Lower leg skin (tissue), 4 donors: ENCODE results near the gene DVL1. TPM values are rescaled to one million over a fixed set of nuclear protein-coding genes. Genes with fewer than 3 reads are reported as not detected.

Experiments used
- DNase-seq, 2 donors: peaks; one replicate each; pipeline ENCODE4 v3.0.0-alpha.2; 2019; ENCODE audit warnings: low spot score in 2 of 2
- H3K4me3 ChIP-seq: fragments of 200-600 bp; sonication (generic); 2 replicates; pipeline ENCODE4 v1.5.1; 2017; ENCODE audit warnings: mild to moderate bottlenecking, low read depth; ENCODE audit not compliant: poor library complexity, severe bottlenecking
- CTCF ChIP-seq, 3 donors: fragments of 450-650 bp; IDR thresholded peaks; one replicate each; pipeline ENCODE4 v1.5.1; 2016; ENCODE audit warnings: antibody characterized with exemption in 3 of 3, mild to moderate bottlenecking in 3 of 3, moderate library complexity in 2 of 3
- POLR2A ChIP-seq, 2 donors: fragments of 450-650 bp; IDR thresholded peaks; one replicate each; pipeline ENCODE4 v1.6.1; 2016 to 2017; ENCODE audit warnings: antibody characterized with exemption in 2 of 2, mild to moderate bottlenecking in 1 of 2, moderate library complexity in 1 of 2
- WGBS, 2 donors: methylation state at CpG; one replicate each; pipeline ENCODE4 v1.1.5; 2018; 5-methylcytosine and 5-hydroxymethylcytosine counted together
- intact Hi-C: fragments of 100-400 bp; cut with DNase I; formaldehyde crosslinking; loops from one replicate; pipeline ENCODE4 v1.15.0; 2023; ENCODE audit warnings: low total_unique reads
- total RNA-seq, 4 donors: library from RNA; depleted of rRNA; stranded (reverse); fragments of >200 nt; gene quantifications; one replicate each; pipeline ENCODE4 v1.1.0, GENCODE V29; 2016

DVL1 gene
- total RNA-seq, 4 donors from 2014 or later: 92.0 to 163 (median 113) TPM

DNA sequence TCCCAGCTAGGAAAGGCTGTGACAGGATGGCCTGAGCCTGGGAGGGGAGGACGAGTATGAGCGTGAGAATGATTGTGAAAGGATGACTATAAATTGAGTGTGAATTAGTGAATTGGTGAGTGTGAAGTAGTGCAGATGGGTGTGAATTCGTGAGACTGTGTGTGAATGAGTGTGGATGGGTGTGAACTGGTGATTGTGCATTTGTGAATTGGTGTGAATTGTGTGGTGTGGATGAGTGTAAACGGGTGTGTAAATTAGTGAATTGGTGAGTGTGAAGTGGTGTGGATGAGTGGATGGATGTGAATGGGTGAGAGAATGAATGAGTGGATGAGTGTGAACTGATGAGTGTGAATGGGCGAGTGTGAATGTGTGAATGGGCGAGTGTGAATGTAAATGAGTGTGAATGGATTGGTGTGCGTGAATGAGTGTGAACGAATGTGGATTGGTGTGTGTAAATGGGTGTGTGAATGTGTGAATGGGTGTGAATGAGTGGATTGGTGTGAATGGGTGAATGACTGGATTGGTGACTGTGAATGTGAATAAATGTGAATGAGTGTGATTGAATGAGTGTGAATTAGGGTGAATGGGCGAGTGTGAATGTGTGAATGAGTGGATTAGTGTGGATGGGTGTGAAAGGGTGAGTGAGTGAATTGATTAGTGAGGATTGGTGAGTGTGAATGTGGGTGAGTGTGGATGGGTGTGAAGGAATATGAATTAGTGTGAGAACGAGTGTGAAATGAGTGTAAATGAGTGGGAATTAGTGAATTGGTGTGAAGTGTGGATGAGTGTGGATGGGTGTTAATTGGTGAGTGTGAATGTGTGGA is 16.9 kb upstream of the DVL1 start:
- WGBS, 2 donors: 76 to 84% methylated on average over 10 of the region's 10 CpGs
- intact Hi-C loops: no loop called here
- no peak for DNase-seq
- no peak overlapping the region for H3K4me3 ChIP-seq
- TF ChIP-seq POLR2A (IDR thresholded peaks at IDR 0.05) (no peak), CTCF (IDR thresholded peaks at IDR 0.05) (no peak)

DNA sequence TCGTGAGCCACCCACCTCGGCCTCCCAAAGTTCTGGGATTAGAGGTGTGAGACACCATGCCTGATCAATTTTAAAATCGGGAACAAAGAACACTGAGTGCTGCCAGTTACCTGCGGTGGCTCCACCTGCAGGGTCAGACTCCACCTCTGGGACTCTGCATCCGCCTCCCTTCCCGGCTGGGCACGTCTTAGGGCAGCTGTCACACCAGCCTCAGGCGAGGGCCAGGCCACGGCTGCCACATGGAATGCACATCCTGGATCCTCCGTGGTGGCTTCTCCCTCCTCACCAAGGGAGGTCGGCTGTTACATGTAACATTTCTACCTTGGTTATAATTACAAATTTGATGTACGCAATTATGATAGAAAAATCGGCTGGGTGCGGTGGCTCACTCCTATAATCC is 15.0 kb upstream of the DVL1 start:
- no peak for TF ChIP-seq POLR2A (IDR thresholded peaks at IDR 0.05)
- 64 to 69% methylated on average over 14 of the region's 14 CpGs for WGBS, 2 donors
- DNase-seq: peak in 1 of 2 donors; percentile 23
- no peak overlapping the region for H3K4me3 ChIP-seq
- intact Hi-C loops: no loop called here

DNA sequence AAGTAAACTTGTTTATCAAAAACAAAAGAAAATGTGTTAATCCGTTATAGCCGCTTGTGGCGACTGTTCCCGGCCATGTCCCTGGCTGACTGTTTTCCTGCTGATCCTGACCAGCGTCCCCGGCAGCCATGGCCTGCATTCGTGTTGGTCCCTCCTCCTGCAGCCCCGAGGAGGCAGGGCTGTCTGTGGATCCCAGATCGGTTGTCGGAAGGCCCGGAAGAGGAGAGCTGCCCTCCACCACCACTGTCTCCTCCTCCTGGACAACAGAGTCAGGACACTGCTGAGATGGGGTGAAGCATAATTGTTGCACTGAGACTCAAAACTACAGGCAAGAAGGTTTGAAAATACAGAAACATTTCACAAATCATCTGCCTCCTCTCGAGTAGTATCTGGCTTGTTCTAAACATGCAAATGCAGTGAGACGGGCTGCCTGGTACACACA is 12.8 kb upstream of the DVL1 start:
- no peak for DNase-seq
- intact Hi-C loops: no loop called here
- H3K4me3 ChIP-seq: no peak overlapping the region
- TF ChIP-seq POLR2A (IDR thresholded peaks at IDR 0.05): no peak
- WGBS, 2 donors: 24 to 28% methylated on average over 13 of the region's 13 CpGs

DNA sequence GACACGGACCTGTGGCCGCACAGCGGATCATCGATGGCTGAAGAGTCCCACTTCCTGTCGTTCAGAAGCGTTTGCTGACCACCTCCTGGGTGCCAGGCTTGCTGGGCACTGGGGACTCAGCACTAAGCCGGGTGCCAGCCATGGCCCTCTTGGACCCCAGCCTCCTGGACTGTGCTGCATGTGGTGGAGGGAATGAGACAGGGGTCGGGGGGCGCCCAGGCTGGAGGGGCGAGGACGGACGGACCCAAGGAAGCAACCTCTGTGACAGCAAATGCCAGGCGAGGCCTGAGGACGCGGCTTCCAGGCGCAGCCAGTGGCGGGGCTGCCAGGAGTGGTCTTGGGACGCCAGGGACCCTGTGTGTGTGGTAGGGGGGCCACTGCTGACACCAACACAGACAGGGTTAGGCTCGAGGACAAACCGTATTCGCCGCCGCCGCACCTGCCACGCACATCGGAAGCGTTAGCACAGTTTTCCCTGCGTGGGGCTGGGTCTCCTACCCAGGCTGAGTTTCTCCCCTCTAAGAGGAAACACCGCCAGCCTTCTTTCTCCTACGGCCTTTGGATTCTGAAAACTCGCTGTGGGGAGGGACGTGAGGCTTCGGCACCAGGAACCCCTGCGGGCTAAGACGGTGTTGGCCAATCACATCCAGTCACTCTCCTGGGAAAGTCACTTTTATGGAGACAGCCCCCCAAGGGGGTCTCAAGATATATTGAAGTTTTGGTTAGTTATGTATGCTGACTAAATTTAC is 12.2 kb upstream of the DVL1 start:
- WGBS, 2 donors: 65 to 70% methylated on average over 34 of the region's 35 CpGs
- intact Hi-C loops: no loop called here
- no peak overlapping the region for H3K4me3 ChIP-seq
- TF ChIP-seq CTCF (IDR thresholded peaks at IDR 0.05) (no peak), POLR2A (IDR thresholded peaks at IDR 0.05) (no peak)
- no peak for DNase-seq

GRCh38 chr1:1360506-1361169 is 11.4 kb upstream of the DVL1 start:
- TF ChIP-seq POLR2A (IDR thresholded peaks at IDR 0.05) (no peak), CTCF (IDR thresholded peaks at IDR 0.05) (no peak)
- intact Hi-C loops: no loop called here
- 61 to 77% methylated on average over 17 to 20 of the region's 20 CpGs for WGBS, 2 donors
- H3K4me3 ChIP-seq: no peak overlapping the region
- DNase-seq: peak in 1 of 2 donors; percentile 95

- intact Hi-C loops: no loop called here
- TF ChIP-seq POLR2A (IDR thresholded peaks at IDR 0.05): no peak
- no peak for TF ChIP-seq CTCF (IDR thresholded peaks at IDR 0.05)
- whole genome bisulfite sequencing, 2 donors: 38 to 56% methylated on average over 25 to 27 of the region's 28 CpGs
- no peak overlapping the region for H3K4me3 ChIP-seq
- DNase-seq: no peak
These were observed 10.6 kb upstream of the DVL1 start for GRCh38 chr1:1359664-1360468.
